ENCODE measurements around the gene ACSM2B. TPM values are rescaled to one million over a fixed set of nuclear protein-coding genes. Genes with fewer than 3 reads are reported as not detected.
"Not testable (repeated sequence)": the region's sequence is repeated elsewhere in the genome, so short reads cannot be mapped to it uniquely, and the experiment has no call there.

Gene ACSM2B, protein sequence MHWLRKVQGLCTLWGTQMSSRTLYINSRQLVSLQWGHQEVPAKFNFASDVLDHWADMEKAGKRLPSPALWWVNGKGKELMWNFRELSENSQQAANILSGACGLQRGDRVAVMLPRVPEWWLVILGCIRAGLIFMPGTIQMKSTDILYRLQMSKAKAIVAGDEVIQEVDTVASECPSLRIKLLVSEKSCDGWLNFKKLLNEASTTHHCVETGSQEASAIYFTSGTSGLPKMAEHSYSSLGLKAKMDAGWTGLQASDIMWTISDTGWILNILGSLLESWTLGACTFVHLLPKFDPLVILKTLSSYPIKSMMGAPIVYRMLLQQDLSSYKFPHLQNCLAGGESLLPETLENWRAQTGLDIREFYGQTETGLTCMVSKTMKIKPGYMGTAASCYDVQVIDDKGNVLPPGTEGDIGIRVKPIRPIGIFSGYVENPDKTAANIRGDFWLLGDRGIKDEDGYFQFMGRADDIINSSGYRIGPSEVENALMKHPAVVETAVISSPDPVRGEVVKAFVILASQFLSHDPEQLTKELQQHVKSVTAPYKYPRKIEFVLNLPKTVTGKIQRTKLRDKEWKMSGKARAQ
- 10 to 100 TPM; 45.1 to 95.4 (median 58.7) TPM for polyA plus RNA-seq (ENCODE audit: insufficient read length in 4 of 4)

DNA sequence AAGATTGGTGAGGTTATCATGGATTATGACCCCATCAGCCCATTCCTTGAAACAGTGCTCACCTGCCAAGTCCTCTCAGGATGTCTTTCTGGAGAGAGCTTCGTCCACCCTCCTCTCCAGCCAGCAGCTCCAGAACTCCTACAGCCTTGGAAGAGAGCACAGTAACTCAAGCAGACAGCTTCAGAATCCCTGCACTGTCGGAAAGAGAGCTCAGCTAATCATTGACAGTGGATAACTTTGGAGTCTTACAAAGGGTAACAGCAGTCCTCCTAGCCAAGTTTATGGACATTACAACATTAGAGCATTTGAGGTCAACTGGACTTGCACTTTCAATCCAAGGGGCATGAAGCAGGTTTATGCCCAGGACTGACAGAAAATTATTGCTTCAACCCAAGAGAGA is at the start of gene ACSM2B:
TSS of gene ACSM2B (minus strand) at position 223 of the 400 bp plus-strand sequence. CDS start 11,522 bp downstream, outside the sequence.
- DNase-seq (ENCODE audit: low read depth in 4 of 4, low spot score in 3 of 4) = not testable (repeated sequence)

DNA sequence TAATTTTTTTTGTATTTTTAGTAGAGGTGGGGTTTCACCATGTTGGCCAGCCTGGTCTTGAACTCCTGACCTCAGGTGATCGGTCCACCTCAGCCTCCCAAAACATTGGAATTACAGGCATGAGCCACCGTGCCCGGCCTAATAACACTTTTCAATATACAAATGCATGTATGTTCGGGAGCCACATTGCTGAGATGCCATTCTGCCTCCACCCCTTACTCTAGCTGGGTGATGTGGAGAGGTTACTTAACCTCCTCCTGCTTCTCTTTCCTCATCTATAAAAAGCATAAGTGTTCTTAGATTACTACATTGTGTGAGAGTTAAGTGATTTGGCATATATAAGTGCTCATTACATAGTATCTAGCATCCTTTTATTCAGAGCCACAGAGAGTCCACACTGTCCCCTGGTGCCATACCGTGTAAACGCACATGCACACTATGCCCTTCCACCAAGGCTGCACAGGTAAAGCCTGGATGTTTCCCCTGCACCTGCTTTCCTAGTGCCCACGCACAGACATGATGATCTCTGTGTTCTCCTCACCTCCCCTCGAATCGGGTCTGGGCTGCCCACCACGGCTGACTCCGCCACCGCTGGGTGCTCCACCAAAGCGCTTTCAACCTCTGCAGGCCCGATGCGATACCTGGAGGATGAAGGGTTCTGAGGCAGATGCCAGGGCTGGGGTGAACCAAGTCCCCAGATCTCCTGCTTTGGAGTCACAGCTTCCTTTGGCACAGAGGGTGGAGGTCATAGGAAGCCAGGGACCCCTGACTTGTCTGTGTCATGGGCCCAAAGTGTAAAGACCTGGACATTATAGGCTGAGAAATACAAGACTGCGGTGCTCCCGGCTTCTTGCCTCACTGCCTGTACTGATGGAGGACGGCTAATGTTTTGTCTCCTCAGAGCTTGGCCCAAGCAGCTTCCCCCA is 49.0 kb upstream of the ACSM2B start:
- DNase-seq (ENCODE audit: low read depth in 4 of 4, low spot score in 3 of 4) = no peak

DNA sequence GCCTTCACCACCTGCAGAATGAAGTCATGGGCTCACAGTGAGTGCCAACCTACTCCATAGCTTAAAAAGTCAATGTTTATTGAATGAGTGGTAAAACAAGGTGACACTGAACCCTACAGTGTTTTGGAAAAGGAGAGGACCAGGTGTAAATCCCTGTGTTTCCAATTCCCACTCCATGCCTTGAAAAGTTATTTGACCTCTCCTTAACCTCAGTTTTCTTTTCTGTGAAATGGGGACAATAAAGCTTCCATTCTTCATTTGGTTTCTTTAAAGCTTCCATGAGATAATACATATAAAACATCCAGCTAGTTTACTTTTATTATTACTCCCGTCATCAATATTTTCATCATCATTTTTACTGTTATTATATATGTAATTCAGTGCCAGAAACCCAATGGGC is 48.0 kb upstream of the ACSM2B start:
- DNase-seq (ENCODE audit: low read depth in 4 of 4, low spot score in 3 of 4) = no peak

DNA sequence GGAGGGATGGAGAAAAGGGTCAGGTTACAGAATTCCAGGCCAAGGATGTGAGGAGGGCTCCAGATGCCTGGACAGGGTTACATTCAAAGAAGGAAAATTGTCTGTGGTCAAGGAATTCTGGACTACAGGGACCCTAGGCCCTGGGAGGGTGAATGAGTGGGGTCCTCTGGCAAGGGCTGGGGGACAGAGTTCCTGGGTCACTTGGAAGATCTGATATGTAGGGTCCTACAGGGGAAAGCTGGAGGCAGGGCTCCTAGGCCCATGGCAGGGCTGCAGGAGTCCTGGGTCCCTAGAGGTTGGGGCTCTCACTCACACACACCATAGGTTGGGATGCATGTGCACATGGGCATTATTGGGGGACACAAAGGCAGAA is 46.3 kb upstream of the ACSM2B start:
- no peak for DNase-seq (ENCODE audit: low read depth in 4 of 4, low spot score in 3 of 4)

DNA sequence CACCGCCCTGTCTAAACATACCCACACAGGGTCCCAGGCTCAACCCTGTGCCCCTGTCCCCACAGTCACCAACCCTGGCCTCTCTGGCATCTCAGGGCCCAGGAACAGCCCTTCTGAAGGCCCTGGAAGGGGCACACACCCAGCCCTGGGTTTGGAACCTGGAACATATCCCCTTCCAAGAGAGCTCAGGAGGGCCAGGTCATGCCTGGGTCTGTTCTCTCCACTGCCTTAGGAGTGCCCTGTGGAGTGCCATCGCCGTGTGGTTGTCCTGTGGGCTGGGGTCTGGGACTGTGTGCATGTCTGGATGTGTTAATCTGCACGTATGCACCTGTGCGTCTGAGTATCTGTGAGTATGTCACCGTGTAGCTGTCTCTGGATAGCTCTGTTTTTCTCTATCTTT is 45.2 kb upstream of the ACSM2B start:
- no peak for DNase-seq (ENCODE audit: low read depth in 4 of 4, low spot score in 3 of 4)

DNA sequence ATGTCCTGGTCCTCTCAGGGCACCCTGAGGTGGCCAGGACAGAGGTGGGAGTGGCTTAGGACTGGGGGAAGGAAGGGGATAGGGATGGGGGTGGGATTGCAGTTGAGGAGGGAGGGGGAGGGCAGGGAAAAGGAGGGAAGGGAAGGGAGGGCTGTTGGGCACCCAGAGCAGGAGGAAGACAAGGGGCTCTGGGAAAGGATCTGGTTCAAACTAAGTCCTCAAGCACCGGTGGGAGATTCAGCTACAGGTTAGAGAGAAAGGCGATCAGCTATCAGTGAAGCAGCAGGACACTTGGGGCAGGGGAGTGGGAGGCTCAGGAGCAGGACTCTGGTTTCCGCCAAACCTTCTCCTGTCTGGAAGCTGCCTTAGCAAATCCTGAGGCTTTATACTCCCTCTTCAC is 44.6 kb upstream of the ACSM2B start:
- DNase-seq (ENCODE audit: low read depth in 4 of 4, low spot score in 3 of 4) = no peak

DNA sequence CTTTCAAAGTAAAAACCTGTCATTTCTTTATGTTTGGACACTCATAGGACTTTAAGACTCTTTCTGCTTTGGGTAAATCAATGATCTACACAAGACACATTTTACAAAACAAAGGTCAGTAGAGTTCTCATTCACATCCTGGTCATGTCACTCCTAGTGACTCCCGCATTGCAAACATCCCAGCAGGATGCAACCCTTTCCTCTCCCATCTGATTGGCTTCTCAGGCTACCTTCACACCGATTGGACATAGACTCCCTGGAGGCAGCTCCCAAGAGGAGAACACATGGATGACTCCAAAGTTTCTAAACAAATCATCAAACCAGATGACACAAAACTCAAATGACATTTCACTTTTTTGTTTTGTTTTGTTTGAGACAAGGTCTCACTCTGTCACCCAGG is 43.8 kb upstream of the ACSM2B start:
- no peak for DNase-seq (ENCODE audit: low read depth in 4 of 4, low spot score in 3 of 4)

DNA sequence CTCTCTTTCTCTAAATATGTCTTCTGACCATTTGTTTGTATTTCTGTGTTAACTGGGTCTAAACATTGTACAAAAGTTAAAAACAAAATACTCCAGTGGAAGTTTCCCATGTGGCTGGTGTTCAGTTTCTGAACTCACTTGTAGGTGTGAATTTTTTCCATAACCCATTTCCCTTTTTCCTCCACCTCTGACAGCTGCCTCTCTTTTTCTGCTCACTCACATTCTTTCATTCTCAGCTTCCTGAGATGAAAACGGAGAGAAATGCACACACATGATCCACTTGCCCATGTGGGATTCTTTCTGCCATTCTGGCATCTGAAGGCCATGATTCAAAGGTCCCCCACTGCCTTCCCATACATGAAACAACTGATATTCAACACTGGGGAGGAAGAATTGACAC is 41.1 kb upstream of the ACSM2B start:
- no peak for DNase-seq (ENCODE audit: low read depth in 4 of 4, low spot score in 3 of 4)

DNA sequence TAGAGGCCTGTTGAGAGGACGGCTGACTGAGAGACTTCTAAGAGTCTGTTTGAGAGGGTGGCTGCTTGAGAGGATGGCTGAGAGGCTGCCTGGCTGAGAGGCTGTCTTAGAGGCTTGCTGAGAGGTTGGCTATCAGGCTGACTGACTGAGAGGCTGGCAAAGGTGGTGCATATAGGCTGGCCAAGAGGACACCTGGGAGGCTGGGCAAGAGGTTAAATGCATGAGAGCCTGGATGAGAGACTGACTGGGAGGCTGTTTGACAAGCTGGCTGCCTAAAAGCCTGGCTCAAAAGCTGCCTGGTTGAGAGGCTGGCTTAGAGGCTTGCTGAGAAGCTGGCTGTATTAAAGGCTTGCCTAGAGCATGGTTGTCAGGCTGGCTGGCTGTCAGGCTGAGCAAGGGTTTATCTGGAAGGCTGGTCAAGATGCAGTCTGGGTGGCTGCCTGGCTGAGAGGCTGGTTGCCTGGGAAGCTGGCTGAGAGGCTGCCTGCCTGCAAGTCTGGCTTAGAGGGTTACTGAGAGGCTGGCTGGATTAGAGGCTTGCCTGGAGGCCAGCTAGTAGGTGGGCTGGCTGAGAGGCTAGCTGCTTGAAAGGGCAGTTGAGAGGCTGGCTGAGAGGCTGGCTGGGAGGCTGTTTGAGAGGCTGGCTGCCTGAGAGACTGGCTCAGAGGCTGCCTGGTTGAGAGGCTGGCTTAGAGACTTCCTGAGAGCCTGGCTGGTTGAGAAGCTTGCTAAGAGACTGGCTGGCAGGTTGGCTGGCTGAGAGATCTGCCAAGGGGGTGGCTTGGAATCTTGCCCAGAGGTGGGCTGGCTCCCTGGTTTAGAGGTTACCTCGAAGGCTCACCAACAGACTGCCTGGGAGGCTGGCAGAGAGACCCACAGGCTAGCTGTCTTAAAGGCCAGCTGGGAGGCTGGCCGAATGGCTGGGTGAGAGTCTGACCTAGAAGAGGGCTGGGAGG is 38.3 kb upstream of the ACSM2B start:
- no peak for DNase-seq (ENCODE audit: low read depth in 4 of 4, low spot score in 3 of 4)

DNA sequence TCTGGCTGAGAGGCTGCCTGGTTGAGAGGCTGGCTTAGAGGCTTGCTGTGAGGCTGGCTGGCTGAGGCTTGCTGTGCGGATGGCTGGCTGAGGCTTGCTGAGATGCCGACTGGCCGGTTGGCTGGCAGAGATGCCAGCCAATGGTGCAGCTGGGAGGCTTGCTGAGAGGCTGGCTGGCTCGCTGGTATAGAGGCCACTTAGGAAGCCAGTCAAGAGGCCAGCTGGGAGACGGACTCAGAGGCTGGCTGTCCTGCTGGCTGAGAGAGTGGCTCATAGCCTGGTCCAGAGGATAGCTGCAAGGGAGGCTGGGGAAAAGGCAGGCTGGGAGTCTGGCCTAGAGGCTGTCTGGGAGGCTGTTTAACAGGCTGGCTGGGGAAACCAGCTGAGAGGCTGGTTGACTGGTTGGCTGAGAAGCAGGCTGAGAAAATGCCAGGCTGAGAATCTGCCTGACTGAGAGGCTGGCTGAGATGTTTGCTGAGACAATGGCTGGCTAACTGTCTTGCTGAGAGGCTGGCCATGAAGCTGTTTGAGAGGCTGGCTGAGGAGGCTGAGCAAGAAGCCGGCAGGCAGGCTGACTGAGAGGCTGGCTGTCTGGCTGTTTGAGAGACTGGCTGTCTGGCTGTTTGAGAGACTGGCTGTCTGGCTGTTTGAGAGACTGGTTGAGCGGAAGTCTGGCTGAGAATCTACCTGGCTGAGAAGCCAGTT is 37.5 kb upstream of the ACSM2B start:
- no peak for DNase-seq (ENCODE audit: low read depth in 4 of 4, low spot score in 3 of 4)

DNA sequence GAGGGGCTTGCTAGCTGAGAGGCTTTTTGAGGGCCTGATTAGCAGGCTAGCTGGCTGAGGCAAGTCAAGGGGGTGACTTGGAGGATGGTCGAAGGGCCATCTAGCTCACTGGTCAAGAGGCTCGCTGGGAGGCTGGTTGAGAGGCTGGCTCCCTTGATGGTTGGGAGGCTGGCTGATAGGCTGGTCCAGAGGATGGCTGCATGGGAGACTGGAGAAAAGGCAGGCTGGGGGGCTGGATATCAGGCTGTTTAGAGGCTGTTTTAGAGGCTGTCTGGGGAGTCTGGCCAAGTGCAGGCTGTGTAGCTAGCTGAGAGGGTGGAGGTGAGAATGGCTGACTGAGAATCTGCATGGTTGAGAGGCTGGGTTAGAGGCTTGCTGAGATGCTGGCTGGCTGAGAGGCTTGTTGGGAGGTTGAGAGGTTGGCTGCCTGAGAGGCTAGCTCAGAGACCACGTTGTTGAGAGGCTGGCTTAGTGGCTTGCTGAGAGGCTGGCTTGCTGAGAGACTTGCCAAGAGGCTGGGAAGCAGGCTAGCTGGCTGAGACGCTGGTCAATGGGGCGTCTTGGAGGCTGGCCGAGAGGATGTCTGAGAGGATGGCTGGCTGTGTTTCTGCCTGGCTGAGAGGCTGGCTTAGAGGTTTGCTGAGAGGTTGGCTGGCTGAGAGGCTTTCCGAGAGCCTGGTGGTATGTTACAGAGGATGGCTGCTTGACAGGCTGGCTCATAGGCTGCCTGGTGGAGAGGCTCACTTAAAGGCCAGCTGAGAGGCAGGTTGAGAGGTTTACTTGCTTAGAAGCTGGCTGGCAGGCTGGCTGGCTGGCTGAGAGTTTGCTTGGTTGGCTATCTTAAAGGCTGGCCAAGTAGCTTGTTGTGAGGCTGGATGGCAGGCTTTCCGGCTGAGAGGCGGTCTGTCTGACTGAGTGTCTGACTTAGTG is 36.6 kb upstream of the ACSM2B start:
- DNase-seq (ENCODE audit: low read depth in 4 of 4, low spot score in 3 of 4) = no peak

DNA sequence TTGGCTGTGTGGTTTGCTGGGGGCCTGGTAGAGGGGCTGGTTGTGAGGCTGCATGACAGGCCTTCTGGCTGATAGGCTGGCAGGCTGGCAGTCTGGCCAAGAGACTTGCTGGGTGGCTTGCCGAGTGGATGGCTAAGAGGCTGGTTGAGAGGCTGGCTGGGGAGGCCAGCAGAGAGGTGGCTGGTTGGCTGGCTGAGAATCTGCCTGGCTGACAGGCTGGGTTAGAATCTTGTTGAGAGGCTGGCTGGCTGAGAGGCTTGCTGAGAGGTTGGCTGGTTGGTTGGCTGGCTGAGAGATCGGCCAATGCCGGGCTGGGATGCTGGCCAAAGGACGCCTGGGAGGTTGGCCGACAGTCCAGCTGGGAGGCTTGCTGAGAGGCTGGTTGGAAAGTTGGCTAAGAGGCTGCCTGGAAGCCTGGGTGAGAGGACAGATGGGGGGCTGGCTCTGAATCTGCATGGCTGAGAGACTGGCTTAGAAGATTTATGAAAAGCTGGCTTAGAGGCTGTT is 35.9 kb upstream of the ACSM2B start:
- DNase-seq (ENCODE audit: low read depth in 4 of 4, low spot score in 3 of 4) = no peak

DNA sequence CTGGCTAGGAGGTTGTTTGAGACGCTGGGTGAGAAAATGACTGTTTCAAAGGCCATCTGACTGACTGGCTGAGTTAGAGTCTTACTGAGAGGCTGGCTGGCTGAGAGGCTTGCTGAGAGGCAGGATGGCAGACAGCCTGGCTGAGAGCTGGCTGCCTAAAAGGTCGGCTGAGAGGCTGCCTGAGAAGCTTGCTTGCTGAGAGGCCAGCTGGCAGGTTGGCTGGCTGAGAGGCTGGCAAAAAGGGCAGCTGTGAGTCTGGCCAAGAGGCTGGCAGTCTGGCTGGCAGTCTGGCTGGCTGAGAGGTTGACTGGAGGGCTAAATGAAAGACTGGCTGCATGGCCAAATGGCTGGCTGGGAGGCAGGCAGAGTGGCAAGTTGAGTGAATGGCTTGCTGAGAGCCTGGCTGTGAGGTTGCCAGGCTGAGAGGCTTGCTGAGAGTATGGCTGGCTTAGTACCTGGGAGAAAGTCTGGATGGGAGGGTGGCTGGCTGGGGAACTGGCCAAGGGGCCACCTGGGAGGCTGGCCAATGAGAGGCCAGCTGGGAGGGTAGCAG is 35.3 kb upstream of the ACSM2B start:
- no peak for DNase-seq (ENCODE audit: low read depth in 4 of 4, low spot score in 3 of 4)

DNA sequence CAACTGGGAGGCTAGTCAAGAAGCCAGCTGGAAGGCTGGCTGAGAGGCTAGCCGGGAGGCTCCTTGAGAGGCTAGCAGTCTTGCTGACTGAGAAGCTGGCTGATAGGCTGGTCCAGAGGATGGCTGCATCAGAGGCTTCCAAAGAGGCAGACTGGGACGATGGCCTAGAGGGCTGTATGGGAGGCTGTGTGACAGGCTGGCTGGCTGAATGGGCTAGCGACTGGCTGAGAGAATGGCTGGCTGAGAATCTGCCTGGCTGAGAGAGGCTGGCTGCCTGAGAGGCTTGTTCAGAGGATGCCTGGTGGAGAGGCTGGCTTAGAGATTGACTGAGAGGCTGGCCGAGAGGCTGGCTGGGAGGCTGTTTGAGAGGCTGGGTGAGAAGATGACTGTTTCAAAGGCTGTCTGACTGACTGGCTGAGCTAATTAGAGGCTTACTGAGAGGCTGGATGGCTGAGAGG is 34.8 kb upstream of the ACSM2B start:
- DNase-seq (ENCODE audit: low read depth in 4 of 4, low spot score in 3 of 4) = no peak

DNA sequence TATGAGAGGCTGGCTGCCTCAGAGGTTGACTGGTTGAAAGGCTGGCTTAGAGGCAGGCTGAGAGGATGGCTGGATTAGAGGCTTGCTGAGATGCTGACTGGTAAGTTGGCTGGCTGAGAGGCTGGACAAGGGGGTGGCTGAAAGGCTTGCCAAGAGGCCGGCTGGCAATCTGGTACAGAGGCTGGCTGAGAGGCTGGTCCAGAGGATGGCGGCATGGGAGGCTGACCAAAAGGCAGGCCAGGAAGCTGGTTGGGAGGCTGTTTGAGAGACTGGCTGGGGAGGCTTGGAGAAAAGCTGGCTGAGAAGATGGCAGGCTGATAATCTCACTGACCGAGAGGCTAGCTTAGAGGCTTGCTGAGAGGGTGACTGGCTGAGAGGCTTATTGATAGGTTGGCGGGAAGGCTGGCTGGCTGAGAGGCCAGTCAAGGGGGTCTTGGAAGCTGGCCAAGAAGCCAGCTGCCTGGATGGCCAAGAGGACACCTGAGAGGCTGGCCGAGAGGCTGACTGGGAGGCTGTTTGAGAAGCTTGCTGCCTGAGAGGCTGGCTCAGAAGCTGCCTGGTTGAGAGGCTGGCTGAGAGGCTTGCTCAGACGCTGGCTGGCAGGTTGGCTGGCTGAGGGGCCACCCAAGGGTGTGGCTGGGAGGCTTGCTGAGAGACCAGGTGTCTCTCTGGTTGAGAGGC is 34.2 kb upstream of the ACSM2B start:
- no peak for DNase-seq (ENCODE audit: low read depth in 4 of 4, low spot score in 3 of 4)

DNA sequence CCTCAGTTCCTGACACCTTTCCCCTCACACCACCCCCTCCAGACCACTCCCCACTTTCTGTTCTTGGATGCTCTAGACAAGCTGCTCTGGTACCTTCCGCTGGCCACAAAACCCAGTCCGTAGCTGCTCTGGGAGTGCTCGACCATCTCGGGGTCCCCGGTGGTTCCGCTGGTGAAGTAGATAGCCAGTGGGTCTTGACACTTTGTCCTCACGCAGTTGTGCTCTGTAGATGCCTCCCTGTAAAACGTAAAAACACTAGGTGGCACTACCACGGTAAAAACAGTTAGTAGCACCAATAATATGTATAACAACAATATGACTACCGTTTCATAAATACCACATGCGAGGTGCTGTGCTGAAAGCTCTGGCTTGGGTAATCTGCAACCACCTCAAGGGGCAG is 26.0 kb upstream of the ACSM2B start:
- DNase-seq (ENCODE audit: low read depth in 4 of 4, low spot score in 3 of 4) = not testable (repeated sequence)

DNA sequence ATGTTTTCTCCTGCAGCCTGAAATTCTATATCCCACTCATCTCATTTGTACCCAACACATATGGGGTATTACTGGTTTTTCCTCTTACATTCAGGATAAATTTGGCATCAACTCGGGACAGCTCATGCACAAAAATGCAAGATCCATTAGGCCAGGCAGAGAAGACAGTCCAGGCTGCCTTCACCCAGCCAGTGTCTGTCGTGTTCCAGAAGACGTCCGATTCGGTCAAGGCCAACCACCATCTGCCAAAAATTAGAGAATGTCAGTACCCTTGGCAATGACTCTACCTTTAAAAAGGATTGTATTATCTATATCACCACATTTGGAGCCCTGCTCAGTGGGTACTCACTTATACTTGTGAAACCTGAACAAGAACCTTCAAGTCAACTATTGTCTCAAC is 23.3 kb upstream of the ACSM2B start:
- DNase-seq (ENCODE audit: low read depth in 4 of 4, low spot score in 3 of 4) = not testable (repeated sequence)
